Left hindlimb (tissue), 1 donor: ENCODE measurements around the gene CCNJL.

Experiments
- DNase-seq: peaks from one replicate; pipeline ENCODE4 v3.0.0-alpha.2; 2018

Gene CCNJL

GRCh38 chr5:160289721-160290120 lies 22.6 kb downstream of the CCNJL start:
- no peak for DNase-seq

GRCh38 chr5:160289356-160289651 lies 23.1 kb downstream of the CCNJL start:
- DNase-seq, result no peak

GRCh38 chr5:160287378-160288051 lies 24.8 kb downstream of the CCNJL start:
- DNase-seq, result no peak

- DNase-seq, result no peak
These were observed 25.4 kb downstream of the CCNJL start for GRCh38 chr5:160286947-160287346.

GRCh38 chr5:160285316-160285715 lies 27.0 kb downstream of the CCNJL start:
- no peak for DNase-seq

GRCh38 chr5:160284291-160284873 lies 28.0 kb downstream of the CCNJL start:
- DNase-seq, result no peak

GRCh38 chr5:160281275-160281674 lies 31.1 kb downstream of the CCNJL start:
- DNase-seq, result no peak

GRCh38 chr5:160280384-160281095 lies 31.8 kb downstream of the CCNJL start:
- DNase-seq, result no peak

- DNase-seq, result no peak
These were observed 34.0 kb downstream of the CCNJL start for GRCh38 chr5:160278343-160278742.

GRCh38 chr5:160274483-160274931 lies 37.9 kb downstream of the CCNJL start:
- no peak for DNase-seq

GRCh38 chr5:160272889-160273288 lies 39.5 kb downstream of the CCNJL start:
- no peak for DNase-seq

GRCh38 chr5:160272264-160272663 lies 40.1 kb downstream of the CCNJL start:
- no peak for DNase-seq

- no peak for DNase-seq
These were observed 40.5 kb downstream of the CCNJL start for GRCh38 chr5:160271836-160272235.

GRCh38 chr5:160271396-160271795 lies 41.0 kb downstream of the CCNJL start:
- DNase-seq, result peak; percentile 52

- no peak for DNase-seq
These were observed 41.7 kb downstream of the CCNJL start for GRCh38 chr5:160270704-160271103.

- no peak for DNase-seq
These were observed 43.3 kb downstream of the CCNJL start for GRCh38 chr5:160269017-160269416.

GRCh38 chr5:160268121-160268520 lies 44.2 kb downstream of the CCNJL start:
- no peak for DNase-seq

GRCh38 chr5:160266752-160267345 lies 45.5 kb downstream of the CCNJL start:
- no peak for DNase-seq

- DNase-seq, result no peak
These were observed 46.3 kb downstream of the CCNJL start for GRCh38 chr5:160266044-160266443.

GRCh38 chr5:160263326-160263855 lies 49.0 kb downstream of the CCNJL start:
- DNase-seq, result no peak

- no peak for DNase-seq
These were observed 50.0 kb downstream of the CCNJL start for GRCh38 chr5:160262151-160263074.
